Ascending aorta (tissue), 2 donors: ENCODE results near the gene CHMP6. TPM values are rescaled to one million over a fixed set of nuclear protein-coding genes. Genes with fewer than 3 reads are reported as not detected.

Experiments
- DNase-seq, 2 donors: peaks; one replicate each; pipeline ENCODE4 v3.0.0-alpha.2; 2019; ENCODE audit warnings: low spot score in 2 of 2
- H3K27ac ChIP-seq, 2 donors: fragments of 200-600 bp; sonication (generic); one replicate each; pipeline ENCODE4 v1.5.1; 2016 to 2017; ENCODE audit warnings: mild to moderate bottlenecking in 1 of 2
- H3K27me3 ChIP-seq: fragments of 200-600 bp; sonication (generic); one replicate; pipeline ENCODE4 v1.5.1; 2017
- H3K36me3 ChIP-seq, 2 donors: fragments of 200-600 bp; sonication (generic); one replicate each; pipeline ENCODE4 v1.5.1; 2016
- H3K4me1 ChIP-seq, 2 donors: fragments of 200-600 bp; sonication (generic); one replicate each; pipeline ENCODE4 v1.5.1; 2016 to 2017; ENCODE audit warnings: mild to moderate bottlenecking in 1 of 2
- H3K4me3 ChIP-seq, 2 donors: fragments of 200-600 bp; sonication (generic); one replicate each; pipeline ENCODE4 v1.5.1; 2016 to 2017; ENCODE audit warnings: mild to moderate bottlenecking in 1 of 2
- H3K9me3 ChIP-seq, 2 donors: fragments of 200-600 bp; sonication (generic); one replicate each; pipeline ENCODE4 v1.5.1; 2016
- intact Hi-C: fragments of 100-400 bp; cut with DNase I; formaldehyde crosslinking; loops from one replicate; pipeline ENCODE4 v1.15.1; 2023
- total RNA-seq: library from RNA; depleted of rRNA; stranded (reverse); fragments of >200 nt; gene quantifications from one replicate; pipeline ENCODE4 v1.1.0, GENCODE V29; 2016
- TF ChIP-seq, protein P1 (sequence below), 3 experiments: fragments of 200-600 bp in 2 of 3; fragments of 450-650 bp in 1 of 3; sonication (generic) in 2 of 3; IDR thresholded peaks; one replicate each; pipeline ENCODE4 v1.5.1; 2016 to 2019; ENCODE audit warnings: antibody characterized with exemption in 3 of 3, mild to moderate bottlenecking in 1 of 3, moderate library complexity in 1 of 3

Gene CHMP6
- total RNA-seq, 1 donor from 2014 or later: 32.1 TPM

DNA sequence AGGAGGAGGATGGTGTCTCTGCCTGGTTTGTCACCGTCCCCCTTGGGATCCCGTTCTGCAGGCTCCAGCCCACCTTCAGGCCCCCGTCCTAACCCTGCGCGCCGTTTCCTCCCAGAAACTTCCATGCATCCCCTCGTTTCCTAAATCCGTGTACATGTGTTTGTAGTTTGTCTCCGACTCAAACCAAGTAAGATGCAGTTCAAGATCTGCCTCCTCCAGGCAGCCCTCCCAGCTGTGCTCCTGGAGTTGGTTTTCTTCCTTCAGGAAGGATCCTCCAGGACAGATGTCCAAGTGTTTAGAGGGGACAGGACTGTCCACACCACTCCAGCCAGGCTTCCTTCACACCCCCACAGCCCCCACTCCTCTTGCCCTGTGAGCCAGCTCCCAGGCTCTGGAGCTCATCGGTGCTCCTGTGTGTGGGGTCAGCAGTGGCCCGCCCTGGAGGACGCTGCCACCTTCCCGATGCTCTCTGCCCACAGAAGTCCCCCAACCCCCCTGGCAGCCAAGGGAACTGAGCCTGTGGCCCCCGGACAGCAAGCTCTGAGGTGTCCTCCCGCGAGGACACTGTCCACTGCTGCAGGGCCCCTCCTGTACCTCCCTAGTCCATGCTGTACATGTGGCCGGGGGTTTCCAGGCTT is 54.6 kb downstream of the CHMP6 start:
- Histone ChIP-seq H3K4me1 (peaks cover 0 to 6% of the 10 kb centered on the region in 2 donors), H3K4me3 (no peak overlapping the region), H3K9me3 (no peaks in the 10 kb centered on the region), H3K27me3 (no peaks in the 10 kb centered on the region), H3K36me3 (no peaks in the 10 kb centered on the region), H3K27ac (no peak overlapping the region)
- DNase-seq: no peak
- intact Hi-C loops: no loop called here
- TF ChIP-seq, protein P1, sequence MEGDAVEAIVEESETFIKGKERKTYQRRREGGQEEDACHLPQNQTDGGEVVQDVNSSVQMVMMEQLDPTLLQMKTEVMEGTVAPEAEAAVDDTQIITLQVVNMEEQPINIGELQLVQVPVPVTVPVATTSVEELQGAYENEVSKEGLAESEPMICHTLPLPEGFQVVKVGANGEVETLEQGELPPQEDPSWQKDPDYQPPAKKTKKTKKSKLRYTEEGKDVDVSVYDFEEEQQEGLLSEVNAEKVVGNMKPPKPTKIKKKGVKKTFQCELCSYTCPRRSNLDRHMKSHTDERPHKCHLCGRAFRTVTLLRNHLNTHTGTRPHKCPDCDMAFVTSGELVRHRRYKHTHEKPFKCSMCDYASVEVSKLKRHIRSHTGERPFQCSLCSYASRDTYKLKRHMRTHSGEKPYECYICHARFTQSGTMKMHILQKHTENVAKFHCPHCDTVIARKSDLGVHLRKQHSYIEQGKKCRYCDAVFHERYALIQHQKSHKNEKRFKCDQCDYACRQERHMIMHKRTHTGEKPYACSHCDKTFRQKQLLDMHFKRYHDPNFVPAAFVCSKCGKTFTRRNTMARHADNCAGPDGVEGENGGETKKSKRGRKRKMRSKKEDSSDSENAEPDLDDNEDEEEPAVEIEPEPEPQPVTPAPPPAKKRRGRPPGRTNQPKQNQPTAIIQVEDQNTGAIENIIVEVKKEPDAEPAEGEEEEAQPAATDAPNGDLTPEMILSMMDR (IDR thresholded peaks at IDR 0.05): no peak

DNA sequence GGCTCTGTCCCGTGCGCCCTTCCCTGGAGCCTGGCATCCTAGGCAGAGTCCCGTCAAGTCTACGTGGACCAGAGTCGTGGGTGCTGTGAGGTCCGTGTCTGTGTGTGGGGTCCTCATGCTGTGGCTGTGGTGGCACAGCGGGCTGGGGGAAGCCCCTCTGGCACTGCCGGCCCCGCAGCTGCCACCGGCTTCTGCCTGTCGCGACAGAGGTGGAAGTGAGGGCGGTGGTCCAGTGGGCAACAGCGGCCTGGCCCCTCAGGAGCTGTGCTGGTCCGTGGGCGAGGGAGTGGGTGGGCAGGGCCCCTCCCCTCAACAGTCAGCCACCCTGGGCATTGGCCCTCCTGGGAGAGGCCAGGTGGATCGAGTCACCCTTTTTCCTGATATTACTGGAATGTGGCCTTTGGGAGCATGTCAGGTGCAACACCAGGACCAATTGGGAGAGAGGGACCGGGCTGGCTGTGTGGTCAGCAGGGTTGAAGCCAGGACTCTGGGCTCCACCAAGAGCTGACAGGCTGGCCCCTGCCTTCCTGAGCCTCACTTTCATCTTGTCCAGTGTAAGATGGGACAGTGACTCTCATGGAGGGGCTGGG is 55.2 kb downstream of the CHMP6 start:
- TF ChIP-seq, protein P1 (IDR thresholded peaks at IDR 0.05): no peak
- Histone ChIP-seq H3K9me3 (no peaks in the 10 kb centered on the region), H3K4me3 (no peak overlapping the region), H3K36me3 (no peaks in the 10 kb centered on the region), H3K27ac (no peak overlapping the region), H3K27me3 (no peaks in the 10 kb centered on the region), H3K4me1 (peaks cover 0 to 6% of the 10 kb centered on the region in 2 donors)
- DNase-seq: no peak
- intact Hi-C loops: no loop called here

DNA sequence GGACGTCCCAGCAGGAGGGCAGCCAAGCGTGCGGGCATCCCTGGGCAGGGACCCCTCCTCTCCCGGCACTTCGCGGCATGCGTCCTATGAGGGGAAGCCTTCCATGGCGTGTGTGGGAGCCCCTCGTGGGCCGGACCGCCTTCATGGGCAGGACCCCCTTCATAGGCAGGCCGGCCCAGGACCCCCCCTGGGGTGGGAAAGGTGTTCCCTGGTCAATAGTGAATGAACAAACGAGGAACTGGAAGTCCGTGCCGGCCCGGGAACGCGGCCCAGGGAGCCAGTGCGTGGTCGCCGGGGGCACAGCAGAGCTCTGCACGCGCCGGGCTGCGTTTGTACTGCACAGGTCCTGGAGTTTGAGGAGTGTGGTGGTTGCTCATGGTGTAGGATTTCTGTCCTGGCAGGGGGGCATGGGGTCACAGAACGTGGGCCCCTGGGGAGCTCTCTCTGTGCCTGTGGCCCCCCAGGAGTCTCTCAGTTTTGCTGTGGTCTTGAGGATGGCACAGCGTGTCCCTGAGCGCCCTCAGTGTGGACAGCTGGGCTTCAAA is 57.3 kb downstream of the CHMP6 start:
- H3K27ac ChIP-seq: no peak overlapping the region
- peaks cover 0 to 6% of the 10 kb centered on the region in 2 donors for H3K4me1 ChIP-seq
- H3K9me3 ChIP-seq: no peaks in the 10 kb centered on the region
- intact Hi-C loops: no loop called here
- no peak overlapping the region for H3K4me3 ChIP-seq
- DNase-seq: no peak
- H3K27me3 ChIP-seq: no peaks in the 10 kb centered on the region
- no peaks in the 10 kb centered on the region for H3K36me3 ChIP-seq
- TF ChIP-seq, protein P1 (IDR thresholded peaks at IDR 0.05): no peak

DNA sequence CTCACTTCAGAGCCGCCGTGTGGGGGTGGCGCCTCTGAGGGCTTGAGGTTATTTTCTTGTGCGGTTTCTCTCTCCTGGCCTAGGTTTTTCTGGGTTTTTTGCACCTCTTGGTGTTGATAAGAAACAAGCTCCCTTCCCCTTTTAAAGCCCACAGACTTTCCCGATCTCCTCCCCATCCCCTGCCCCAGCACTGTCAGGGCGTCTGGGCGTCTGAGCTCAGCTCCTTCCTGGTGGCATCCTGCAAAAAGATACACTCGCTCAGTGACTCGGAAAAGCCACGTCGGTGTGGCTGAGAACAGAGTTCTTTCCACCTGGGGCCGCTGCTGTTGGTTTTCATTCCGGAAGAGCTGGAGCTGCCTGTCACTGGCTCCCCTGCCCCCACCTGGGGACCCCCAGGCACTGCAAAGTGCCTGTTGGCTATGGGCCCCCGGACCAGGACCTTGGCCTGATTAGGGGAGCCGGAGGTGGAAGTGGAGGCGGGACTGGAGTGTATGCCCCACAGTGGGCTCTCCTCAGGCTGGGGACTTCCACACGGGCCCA is 57.8 kb downstream of the CHMP6 start:
- H3K27me3 ChIP-seq: no peaks in the 10 kb centered on the region
- no peaks in the 10 kb centered on the region for H3K9me3 ChIP-seq
- H3K4me3 ChIP-seq: no peak overlapping the region
- DNase-seq: no peak
- no peak overlapping the region for H3K27ac ChIP-seq
- H3K4me1 ChIP-seq: peaks cover 0 to 6% of the 10 kb centered on the region in 2 donors
- TF ChIP-seq, protein P1 (IDR thresholded peaks at IDR 0.05): no peak
- no peaks in the 10 kb centered on the region for H3K36me3 ChIP-seq
- intact Hi-C loops: no loop called here

Other genes starting within 250 kb of the CHMP6 start
- 14.4 TPM for gene BAIAP2, start 43.3 kb downstream of the CHMP6 start, total RNA-seq
- gene PVALEF, start 173.7 kb downstream of the CHMP6 start, total RNA-seq: not detected
- gene AATK, start 174.4 kb downstream of the CHMP6 start, total RNA-seq: 20.6 TPM
- gene CEP131, start 231.1 kb downstream of the CHMP6 start, total RNA-seq: 6.7 TPM
- gene TEPSIN, start 247.2 kb downstream of the CHMP6 start, total RNA-seq: 117 TPM
- 6.5 TPM for gene NDUFAF8, start 247.5 kb downstream of the CHMP6 start, total RNA-seq